Spleen (tissue), 7 donors: ENCODE measurements around the gene FASN.

Source experiments
- CTCF ChIP-seq, 11 experiments: fragments of 200-600 bp in 7 of 11; fragments of 450-650 bp in 4 of 11; sonication (generic) in 4 of 11; IDR thresholded peaks in 8 of 11; conservative IDR thresholded peaks in 3 of 11; 1 replicate in 7 of 11; 2 replicates in 4 of 11; pipeline versions ENCODE4 v1.4.0 to v1.8.0; 2016 to 2021; ENCODE audit warnings: antibody characterized with exemption in 11 of 11, inconsistent platforms in 4 of 11, mild to moderate bottlenecking in 1 of 11
- POLR2A ChIP-seq, 3 donors: fragments of 450-650 bp; IDR thresholded peaks; one replicate each; pipeline ENCODE4 v1.5.1; 2017; ENCODE audit warnings: antibody characterized with exemption in 3 of 3, mild to moderate bottlenecking in 1 of 3
- donor health status: DM: no; HTN: no; CAD: no; lungs with moderate emphysema.
- donor health status: DM: no; HTN: no; CAD: no.
- donor health status: DM: no; HTN: no; CAD: no.

DNA sequence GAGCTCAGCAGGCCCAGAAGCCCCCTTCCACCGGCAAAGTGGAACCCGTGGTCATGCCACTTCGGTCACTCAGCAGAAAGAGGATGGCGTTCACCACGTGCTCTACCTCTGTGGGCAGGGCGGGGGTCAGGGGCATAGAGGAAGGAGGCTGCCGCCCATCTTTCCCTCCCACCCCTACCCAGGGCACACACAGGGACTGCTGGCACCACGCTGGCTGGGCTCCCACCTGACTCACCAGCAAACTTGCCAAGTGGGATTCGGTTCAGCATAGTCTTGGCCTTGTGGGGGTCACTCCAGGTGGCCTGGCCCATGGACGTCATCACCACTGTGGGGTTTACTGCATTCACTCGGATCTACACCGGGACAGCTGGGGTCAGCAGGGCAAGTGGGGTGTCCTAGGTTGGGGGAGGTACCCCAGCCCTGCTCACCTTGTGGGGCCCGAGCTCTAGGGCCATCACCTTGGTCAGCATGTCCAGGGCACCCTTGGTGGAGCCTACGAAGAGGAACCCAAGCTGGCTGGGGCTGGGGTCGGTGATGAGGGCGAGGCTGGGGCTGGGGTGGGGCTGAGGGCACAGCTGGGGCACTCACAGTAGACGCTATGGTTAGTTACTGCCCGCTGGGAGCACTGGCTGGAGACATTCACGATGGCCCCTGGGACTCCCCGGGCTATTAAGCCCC is 61.9 kb downstream of the FASN start:
- no peak for TF ChIP-seq CTCF (IDR thresholded peaks at IDR 0.05 in 8 of 11, conservative IDR thresholded peaks at IDR 0.05 in 3 of 11)
- no peak for TF ChIP-seq POLR2A (IDR thresholded peaks at IDR 0.05)
